Measurements from ENCODE around the gene KLF17. TPM values are rescaled to one million over a fixed set of nuclear protein-coding genes. Genes with fewer than 3 reads are reported as not detected.
"Not testable (repeated sequence)": the region's sequence is repeated elsewhere in the genome, so short reads cannot be mapped to it uniquely, and the experiment has no call there.

The KLF17 gene
- total and polyA plus RNA-seq, 4 donors: 0.13 to 0.33 (median 0.16) TPM

GRCh38 chr1:44139565-44139964, 20.9 kb downstream of the KLF17 start:
- H3K27me3 ChIP-seq (ENCODE audit: control insufficient read depth in 1 of 2, insufficient read depth in 2 of 2, low read length in 1 of 2); DNase-seq; H3K36me3 ChIP-seq (ENCODE audit: control insufficient read depth in 1 of 2, insufficient read depth in 2 of 2, low read length in 1 of 2); intact Hi-C loops (cut with DNase I); H3K4me3 ChIP-seq (ENCODE audit: low read length in 2 of 2); ATAC-seq (ENCODE audit: low FRiP score); H3K27ac ChIP-seq (ENCODE audit: low read depth in 1 of 2, low read length in 2 of 2); H3K4me1 ChIP-seq (ENCODE audit: control insufficient read depth in 1 of 2, insufficient read depth in 2 of 2, low read length in 2 of 2); H3K9me3 ChIP-seq (ENCODE audit: control insufficient read depth, low read length): not testable (repeated sequence)
- WGBS, 2 donors: 92 to 95% methylated on average over 8 of the region's 8 CpGs

GRCh38 chr1:44141531-44141930, 22.9 kb downstream of the KLF17 start, which contains the start of gene KLF18:
Gene KLF18, minus strand, starts transcription at chr1:44141631. Its CDS starts 0 bp downstream, at chr1:44141631.
- WGBS, 2 donors: 91 to 93% methylated on average over 1 of the region's 1 CpG
- no peaks in the 10 kb centered on the region for H3K4me1 ChIP-seq (ENCODE audit: control insufficient read depth in 1 of 2, insufficient read depth in 2 of 2, low read length in 2 of 2)
- intact Hi-C loops (cut with DNase I): no loop called here
- no peaks in the 10 kb centered on the region for H3K27me3 ChIP-seq (ENCODE audit: control insufficient read depth in 1 of 2, insufficient read depth in 2 of 2, low read length in 1 of 2)
- no peak within 1 kb of the TSS for H3K27ac ChIP-seq (ENCODE audit: low read depth in 1 of 2, low read length in 2 of 2)
- H3K36me3 ChIP-seq (ENCODE audit: control insufficient read depth in 1 of 2, insufficient read depth in 2 of 2, low read length in 1 of 2): no peaks in the 10 kb centered on the region
- H3K4me3 ChIP-seq (ENCODE audit: low read length in 2 of 2): no peak within 1 kb of the TSS
- H3K9me3 ChIP-seq (ENCODE audit: control insufficient read depth, low read length): no peaks in the 10 kb centered on the region
- ATAC-seq (ENCODE audit: low FRiP score): no peak
- DNase-seq: no peak

GRCh38 chr1:44144962-44145756, 26.5 kb downstream of the KLF17 start:
- H3K9me3 ChIP-seq (ENCODE audit: control insufficient read depth, low read length): no peaks in the 10 kb centered on the region
- no peaks in the 10 kb centered on the region for H3K4me1 ChIP-seq (ENCODE audit: control insufficient read depth in 1 of 2, insufficient read depth in 2 of 2, low read length in 2 of 2)
- no peaks in the 10 kb centered on the region for H3K36me3 ChIP-seq (ENCODE audit: control insufficient read depth in 1 of 2, insufficient read depth in 2 of 2, low read length in 1 of 2)
- H3K27me3 ChIP-seq (ENCODE audit: control insufficient read depth in 1 of 2, insufficient read depth in 2 of 2, low read length in 1 of 2): no peaks in the 10 kb centered on the region
- WGBS, 2 donors: 96 to 97% methylated on average over 2 of the region's 2 CpGs
- DNase-seq (no peak), ATAC-seq (ENCODE audit: low FRiP score) (no peak)
- no peak overlapping the region for H3K27ac ChIP-seq (ENCODE audit: low read depth in 1 of 2, low read length in 2 of 2)
- intact Hi-C loops (cut with DNase I): no loop called here
- H3K4me3 ChIP-seq (ENCODE audit: low read length in 2 of 2): no peak overlapping the region

GRCh38 chr1:44146536-44147361, 28.1 kb downstream of the KLF17 start:
- no peak overlapping the region for H3K27ac ChIP-seq (ENCODE audit: low read depth in 1 of 2, low read length in 2 of 2)
- WGBS, 2 donors: 92% methylated on average over 28 of the region's 28 CpGs
- intact Hi-C loops (cut with DNase I): no loop called here
- H3K27me3 ChIP-seq (ENCODE audit: control insufficient read depth in 1 of 2, insufficient read depth in 2 of 2, low read length in 1 of 2): no peaks in the 10 kb centered on the region
- no peak overlapping the region for H3K4me3 ChIP-seq (ENCODE audit: low read length in 2 of 2)
- H3K36me3 ChIP-seq (ENCODE audit: control insufficient read depth in 1 of 2, insufficient read depth in 2 of 2, low read length in 1 of 2): no peaks in the 10 kb centered on the region
- no peaks in the 10 kb centered on the region for H3K9me3 ChIP-seq (ENCODE audit: control insufficient read depth, low read length)
- H3K4me1 ChIP-seq (ENCODE audit: control insufficient read depth in 1 of 2, insufficient read depth in 2 of 2, low read length in 2 of 2): no peaks in the 10 kb centered on the region
- no peak for DNase-seq
- ATAC-seq (ENCODE audit: low FRiP score): no peak

- Histone ChIP-seq H3K27ac (ENCODE audit: low read depth in 1 of 2, low read length in 2 of 2) (no peak overlapping the region), H3K9me3 (ENCODE audit: control insufficient read depth, low read length) (no peaks in the 10 kb centered on the region), H3K4me3 (ENCODE audit: low read length in 2 of 2) (no peak overlapping the region), H3K36me3 (ENCODE audit: control insufficient read depth in 1 of 2, insufficient read depth in 2 of 2, low read length in 1 of 2) (no peaks in the 10 kb centered on the region), H3K4me1 (ENCODE audit: control insufficient read depth in 1 of 2, insufficient read depth in 2 of 2, low read length in 2 of 2) (no peaks in the 10 kb centered on the region), H3K27me3 (ENCODE audit: control insufficient read depth in 1 of 2, insufficient read depth in 2 of 2, low read length in 1 of 2) (no peaks in the 10 kb centered on the region)
- intact Hi-C loops (cut with DNase I): no loop called here
- DNase-seq (no peak), ATAC-seq (ENCODE audit: low FRiP score) (no peak)
- WGBS, 2 donors: 76 to 78% methylated on average over 3 of the region's 3 CpGs
These were observed 29.0 kb downstream of the KLF17 start for GRCh38 chr1:44147582-44147981.

GRCh38 chr1:44151332-44151731, 32.7 kb downstream of the KLF17 start:
- Histone ChIP-seq H3K4me1 (ENCODE audit: control insufficient read depth in 1 of 2, insufficient read depth in 2 of 2, low read length in 2 of 2) (no peaks in the 10 kb centered on the region), H3K4me3 (ENCODE audit: low read length in 2 of 2) (no peak overlapping the region), H3K27me3 (ENCODE audit: control insufficient read depth in 1 of 2, insufficient read depth in 2 of 2, low read length in 1 of 2) (no peaks in the 10 kb centered on the region), H3K36me3 (ENCODE audit: control insufficient read depth in 1 of 2, insufficient read depth in 2 of 2, low read length in 1 of 2) (no peaks in the 10 kb centered on the region), H3K27ac (ENCODE audit: low read depth in 1 of 2, low read length in 2 of 2) (no peak overlapping the region), H3K9me3 (ENCODE audit: control insufficient read depth, low read length) (no peaks in the 10 kb centered on the region)
- intact Hi-C loops (cut with DNase I): no loop called here
- DNase-seq (no peak), ATAC-seq (ENCODE audit: low FRiP score) (no peak)
- WGBS, 2 donors: 10 to 24% methylated on average over 6 of the region's 6 CpGs

GRCh38 chr1:44151808-44152207, 33.2 kb downstream of the KLF17 start:
- Histone ChIP-seq H3K27me3 (ENCODE audit: control insufficient read depth in 1 of 2, insufficient read depth in 2 of 2, low read length in 1 of 2) (no peaks in the 10 kb centered on the region), H3K36me3 (ENCODE audit: control insufficient read depth in 1 of 2, insufficient read depth in 2 of 2, low read length in 1 of 2) (no peaks in the 10 kb centered on the region), H3K4me1 (ENCODE audit: control insufficient read depth in 1 of 2, insufficient read depth in 2 of 2, low read length in 2 of 2) (no peaks in the 10 kb centered on the region), H3K27ac (ENCODE audit: low read depth in 1 of 2, low read length in 2 of 2) (no peak overlapping the region), H3K4me3 (ENCODE audit: low read length in 2 of 2) (no peak overlapping the region), H3K9me3 (ENCODE audit: control insufficient read depth, low read length) (no peaks in the 10 kb centered on the region)
- DNase-seq (no peak), ATAC-seq (ENCODE audit: low FRiP score) (no peak)
- intact Hi-C loops (cut with DNase I): no loop called here
- WGBS, 2 donors: 0 to 3% methylated on average over 1 of the region's 1 CpG

GRCh38 chr1:44152692-44153091, 34.1 kb downstream of the KLF17 start:
- Histone ChIP-seq H3K36me3 (ENCODE audit: control insufficient read depth in 1 of 2, insufficient read depth in 2 of 2, low read length in 1 of 2) (no peaks in the 10 kb centered on the region), H3K27me3 (ENCODE audit: control insufficient read depth in 1 of 2, insufficient read depth in 2 of 2, low read length in 1 of 2) (no peaks in the 10 kb centered on the region), H3K27ac (ENCODE audit: low read depth in 1 of 2, low read length in 2 of 2) (no peak overlapping the region), H3K9me3 (ENCODE audit: control insufficient read depth, low read length) (no peaks in the 10 kb centered on the region), H3K4me1 (ENCODE audit: control insufficient read depth in 1 of 2, insufficient read depth in 2 of 2, low read length in 2 of 2) (no peaks in the 10 kb centered on the region), H3K4me3 (ENCODE audit: low read length in 2 of 2) (no peak overlapping the region)
- intact Hi-C loops (cut with DNase I): no loop called here
- no peak for ATAC-seq (ENCODE audit: low FRiP score)
- 79 to 97% methylated on average over 1 of the region's 1 CpG for WGBS, 2 donors
- no peak for DNase-seq

Measured in aorta (tissue), 5 donors.